K562 (cell line): ENCODE data around the gene PHTF2. TPM values are rescaled to one million over a fixed set of nuclear protein-coding genes. Genes with fewer than 3 reads are reported as not detected.

Experiments
- CBFA2T2 ChIP-seq: fragments of 450-650 bp; conservative IDR thresholded peaks from 2 replicates; pipeline ENCODE4 v1.6.1; 2017; ENCODE audit warnings: mild to moderate bottlenecking
- CHD2 ChIP-seq: IDR thresholded peaks from 2 replicates; pipeline ENCODE4 v1.6.1; 2011; ENCODE audit warnings: low read depth, low read length
- HMG20B ChIP-seq: fragments of 250-450 bp; sonication (Bioruptor Pico); IDR thresholded peaks from 2 replicates; pipeline ENCODE4 v1.5.0; 2021; ENCODE audit warnings: mild to moderate bottlenecking
- LCOR ChIP-seq: sonication (generic); formaldehyde crosslinking; IDR thresholded peaks from 2 replicates; pipeline ENCODE4 v1.8.0; 2022; ENCODE audit warnings: mild to moderate bottlenecking, missing genetic modification reagents
- MAFF ChIP-seq: IDR thresholded peaks from 2 replicates; pipeline ENCODE4 v1.6.1; 2012; ENCODE audit warnings: low read length, improper control_type of control experiment
- MECOM ChIP-seq: fragments of 250-450 bp; sonication (Bioruptor Pico); IDR thresholded peaks from 2 replicates; pipeline ENCODE4 v1.8.0; 2022; ENCODE audit warnings: inconsistent platforms
- MYNN ChIP-seq, 2 experiments: sonication (generic); formaldehyde crosslinking in 1 of 2; IDR thresholded peaks; 2 replicates each; pipeline versions ENCODE4 v1.5.0 to v1.6.1; 2016 to 2020; ENCODE audit warnings: antibody characterized with exemption in 1 of 2, missing genetic modification reagents in 1 of 2
- NCOA6 ChIP-seq: fragments of 450-650 bp; IDR thresholded peaks from 2 replicates; pipeline ENCODE4 v1.6.1; 2017; ENCODE audit warnings: mild to moderate bottlenecking
- NFRKB ChIP-seq: fragments of 450-650 bp; IDR thresholded peaks from 2 replicates; pipeline ENCODE4 v1.6.1; 2016; ENCODE audit warnings: low read depth
- NR2C1 ChIP-seq, 2 experiments: fragments of 450-650 bp; IDR thresholded peaks; 2 replicates each; pipeline ENCODE4 v1.6.1; 2017; ENCODE audit warnings: mild to moderate bottlenecking in 2 of 2, antibody characterized with exemption in 1 of 2, inconsistent platforms in 1 of 2, missing compliant biosample characterization in 1 of 2, missing genetic modification characterization in 1 of 2
- RREB1 ChIP-seq: fragments of 250-450 bp; sonication (Bioruptor Pico); IDR thresholded peaks from 2 replicates; pipeline ENCODE4 v1.4.0; 2020
- SETDB1 ChIP-seq: IDR thresholded peaks from one replicate; pipeline ENCODE4 v1.6.1; 2012; ENCODE audit warnings: low read length, control low read depth, inconsistent platforms
- SNIP1 ChIP-seq: fragments of 450-650 bp; IDR thresholded peaks from 2 replicates; pipeline ENCODE4 v1.7.1; 2017; ENCODE audit warnings: low read depth, mild to moderate bottlenecking
- TCFL5 ChIP-seq: fragments of 250-450 bp; sonication (Bioruptor Pico); conservative IDR thresholded peaks from 2 replicates; pipeline ENCODE4 v1.6.1; 2021; ENCODE audit warnings: mild to moderate bottlenecking, moderate library complexity, matching md5 sums
- TGIF2 ChIP-seq: sonication (generic); formaldehyde crosslinking; IDR thresholded peaks from 2 replicates; pipeline ENCODE4 v1.8.1; 2022; ENCODE audit warnings: mild to moderate bottlenecking, missing genetic modification reagents, moderate library complexity
- ZFP36 ChIP-seq: fragments of 150-350 bp; IDR thresholded peaks from 2 replicates; pipeline ENCODE4 v1.6.1; 2018; ENCODE audit warnings: low read length, low read depth; ENCODE audit not compliant: partially characterized antibody
- ZKSCAN8 ChIP-seq: fragments of 200-800 bp; sonication (Bioruptor generic); IDR thresholded peaks from 2 replicates; pipeline ENCODE4 v1.6.1; 2016; ENCODE audit warnings: missing genetic modification characterization, missing compliant biosample characterization
- ZNF212 ChIP-seq: fragments of 450-650 bp; formaldehyde crosslinking; IDR thresholded peaks from 2 replicates; pipeline ENCODE4 v1.4.0; 2020; ENCODE audit warnings: mild to moderate bottlenecking
- ZNF280B ChIP-seq: fragments of 250-450 bp; sonication (Bioruptor Pico); IDR thresholded peaks from 2 replicates; pipeline ENCODE4 v1.5.1; 2021; ENCODE audit warnings: mild to moderate bottlenecking
- ZNF316 ChIP-seq: fragments of 450-650 bp; IDR thresholded peaks from 2 replicates; pipeline ENCODE4 v1.6.1; 2016
- ZNF408 ChIP-seq: fragments of 250-450 bp; sonication (Bioruptor Pico); IDR thresholded peaks from 2 replicates; pipeline ENCODE4 v1.4.0; 2020; ENCODE audit warnings: low read depth, mild to moderate bottlenecking, moderate library complexity
- ZNF57 ChIP-seq: fragments of 450-650 bp; formaldehyde crosslinking; IDR thresholded peaks from 2 replicates; pipeline ENCODE4 v1.4.0; 2020; ENCODE audit warnings: mild to moderate bottlenecking, moderate library complexity
- polyA plus RNA-seq, 8 experiments: library from polyadenylated mRNA; depleted of rRNA in 4 of 8; stranded (reverse) in 5 of 8; unstranded in 3 of 8; fragments of >200 nt; fragmentation: Nextera tagmentation in 2 of 8; fragmentation: Illumina TruSeq in 1 of 8; extraction: Ambion mirVana in 2 of 8; extraction: Trizol in 1 of 8; gene quantifications; 2 replicates each; pipeline versions ENCODE4 v1.2.1 to v1.2.3, GENCODE V29; 2011 to 2014; ENCODE audit warnings: inconsistent platforms in 1 of 8, missing spikeins in 1 of 8
- total RNA-seq, 7 experiments: library from RNA; depleted of rRNA in 6 of 7; stranded (reverse); fragments of >200 nt in 6 of 7; fragmentation: Illumina TruSeq in 2 of 7; extraction: Trizol in 2 of 7; gene quantifications; 2 replicates each; pipeline versions ENCODE4 v1.2.1 to v1.2.3, GENCODE V29; 2011 to 2021; ENCODE audit warnings: low replicate concordance in 1 of 7
- TF ChIP-seq, protein P1 (sequence below): fragments of 250-450 bp; sonication (Bioruptor Pico); IDR thresholded peaks from 2 replicates; pipeline ENCODE4 v1.4.0; 2020

The PHTF2 gene
- total and polyA plus RNA-seq, 9 of the 15 experiments (the other 6 are each of a cell fraction or from before 2014, with no cell fraction given): 17.9 to 43.6 (median 25.4) TPM

DNA sequence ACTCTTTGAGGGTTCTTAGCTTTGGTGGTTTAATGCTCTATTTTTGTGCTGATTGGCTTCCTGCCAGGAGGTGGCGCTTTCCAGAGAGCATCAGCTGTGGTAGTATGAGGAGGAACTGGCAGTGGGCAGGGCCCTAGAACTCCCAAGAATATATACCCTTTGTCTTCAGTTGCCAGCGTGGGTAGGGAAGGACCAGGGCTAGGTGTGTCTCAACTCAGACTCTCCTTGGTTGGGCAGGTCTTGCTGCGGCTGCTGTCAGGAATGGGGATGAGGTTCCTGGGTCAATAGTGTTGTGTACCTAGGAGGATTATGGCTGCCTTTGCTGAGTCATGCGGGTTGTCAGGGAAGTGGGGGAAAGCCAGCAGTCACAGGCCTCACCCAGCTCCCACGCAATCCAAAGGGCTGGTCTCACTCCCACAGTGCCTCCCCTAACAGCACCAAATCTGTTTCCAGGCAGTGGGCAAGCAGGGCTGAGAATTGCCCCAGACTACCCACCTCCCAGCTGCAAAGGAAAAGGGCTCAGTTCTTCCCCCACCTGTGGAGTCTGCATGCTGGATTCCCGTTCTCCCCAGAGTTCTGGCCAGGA is 191.5 kb downstream of the PHTF2 start (continued):
- TF ChIP-seq RREB1 (CRISPR knock-in tag): 0 out of 2 replicates have a peak, but pooled peaks have one; percentile 52
- no peak for TF ChIP-seq MYNN (IDR thresholded peaks at IDR 0.05)
- TF ChIP-seq MYNN (CRISPR knock-in tag; IDR thresholded peaks at IDR 0.05): no peak
- peak; percentile 96 for TF ChIP-seq ZNF316
- no peak for TF ChIP-seq LCOR (CRISPR knock-in tag)
- no peak for TF ChIP-seq CHD2
- TF ChIP-seq ZKSCAN8 (CRISPR knock-in tag): 0 out of 2 replicates have a peak, but pooled peaks have one; percentile 27
- TF ChIP-seq ZNF280B (CRISPR knock-in tag): no peak
- no peak for TF ChIP-seq TGIF2 (CRISPR knock-in tag)
- no peak for TF ChIP-seq CBFA2T2
- no peak for TF ChIP-seq ZNF408 (CRISPR knock-in tag)
- TF ChIP-seq ZNF57 (CRISPR knock-in tag): no peak
- peak; percentile 86 for TF ChIP-seq NFRKB
- TF ChIP-seq, protein P1, sequence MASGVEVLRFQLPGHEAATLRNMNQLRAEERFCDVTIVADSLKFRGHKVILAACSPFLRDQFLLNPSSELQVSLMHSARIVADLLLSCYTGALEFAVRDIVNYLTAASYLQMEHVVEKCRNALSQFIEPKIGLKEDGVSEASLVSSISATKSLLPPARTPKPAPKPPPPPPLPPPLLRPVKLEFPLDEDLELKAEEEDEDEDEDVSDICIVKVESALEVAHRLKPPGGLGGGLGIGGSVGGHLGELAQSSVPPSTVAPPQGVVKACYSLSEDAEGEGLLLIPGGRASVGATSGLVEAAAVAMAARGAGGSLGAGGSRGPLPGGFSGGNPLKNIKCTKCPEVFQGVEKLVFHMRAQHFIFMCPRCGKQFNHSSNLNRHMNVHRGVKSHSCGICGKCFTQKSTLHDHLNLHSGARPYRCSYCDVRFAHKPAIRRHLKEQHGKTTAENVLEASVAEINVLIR (CRISPR knock-in tag): no peak
- peak; percentile 52; the same call in 1 of the 2 replicates for TF ChIP-seq NR2C1 (IDR thresholded peaks at IDR 0.05)
- peak; percentile 63 for TF ChIP-seq NR2C1 (tag; IDR thresholded peaks at IDR 0.05)
- TF ChIP-seq SETDB1: no peak
- peak; percentile 86 for TF ChIP-seq MAFF
- no peak for TF ChIP-seq SNIP1
- TF ChIP-seq TCFL5 (CRISPR knock-in tag): no peak
- TF ChIP-seq ZNF212 (CRISPR knock-in tag): no peak
- no peak for TF ChIP-seq HMG20B (CRISPR knock-in tag)
- TF ChIP-seq MECOM: no peak
- peak; percentile 22 for TF ChIP-seq ZFP36
- TF ChIP-seq NCOA6: 0 out of 2 replicates have a peak, but pooled peaks have one; percentile 7
